ENCODE data around the gene PRDM11. TPM values are rescaled to one million over a fixed set of nuclear protein-coding genes. Genes with fewer than 3 reads are reported as not detected.

PRDM11 gene
- total and polyA plus RNA-seq, 10 of the 15 experiments (the other 5 are each of a cell fraction or from before 2014, with no cell fraction given) = 0.03 to 2.4 (median 0.53) TPM

GRCh38 chr11:45204761-45205160, 58.3 kb downstream of the PRDM11 start:
- no peak overlapping the region for H3K9ac ChIP-seq (ENCODE audit: control insufficient read depth, insufficient read depth, low read length)
- no peaks in the 10 kb centered on the region for H3K9me3 ChIP-seq (replicated peaks; ENCODE audit: control insufficient read depth, insufficient read depth, low read length)
- intact Hi-C loops (cut with micrococcal nuclease; ENCODE audit: unreplicated experiment) (no loop called here), in situ Hi-C loops (cut with MboI) (no loop called here)
- no peaks in the 10 kb centered on the region; a peak in 1 of 4 replicates for H3K36me3 ChIP-seq (ENCODE audit: control insufficient read depth in 2 of 2, insufficient read depth in 2 of 2, low read length in 1 of 2)
- H3K27me3 ChIP-seq (replicated peaks in 1 of 2; ENCODE audit: control insufficient read depth in 2 of 2, insufficient read depth in 2 of 2, low read length in 1 of 2) = no peaks in the 10 kb centered on the region
- TF ChIP-seq CEBPZ (IDR thresholded peaks at IDR 0.05; ENCODE audit: low read depth, low read length) (no peak), ZNF384 (IDR thresholded peaks at IDR 0.05; ENCODE audit: borderline replicate concordance, low read depth, low read length) (no peak), FOS (IDR thresholded peaks at IDR 0.05; ENCODE audit: borderline replicate concordance, extremely low read depth, insufficient read length) (no peak), BHLHE40 (IDR thresholded peaks at IDR 0.05; ENCODE audit: borderline replicate concordance in 1 of 2, low read depth in 2 of 2, low read length in 1 of 2) (no peak), CEBPB (IDR thresholded peaks at IDR 0.05; ENCODE audit: borderline replicate concordance in 1 of 2, low read depth in 2 of 2, low read length in 2 of 2) (no peak), E4F1 (IDR thresholded peaks at IDR 0.05; ENCODE audit: borderline replicate concordance, partially characterized antibody) (no peak), MEF2A (IDR thresholded peaks at IDR 0.05; ENCODE audit: insufficient read depth, low read depth, low read length) (no peak)
- no TSS peak for BruUV-seq (replicated peaks)
- no peak overlapping the region for H2AFZ ChIP-seq (ENCODE audit: control insufficient read depth, low read depth, low read length)
- ChIA-PET RAD21 (ENCODE audit: unreplicated experiment) (no interaction called here), CTCF (no interaction called here), POLR2A (no interaction called here), SMC1A (ENCODE audit: uncharacterized antibody, unreplicated experiment) (no interaction called here)
- ATAC-seq = no peak
- H3K4me2 ChIP-seq (ENCODE audit: control insufficient read depth, insufficient read depth) = no peak overlapping the region
- WGBS (ENCODE audit: insufficient coverage, insufficient replicate concordance, low lambda C conversion rate, missing lambda C conversion rate) = 47% methylated on average over 8 of the region's 8 CpGs
- no peaks in the 10 kb centered on the region for H3K4me1 ChIP-seq (ENCODE audit: control insufficient read depth, insufficient read depth, low read length)
- no peaks in the 10 kb centered on the region for H4K20me1 ChIP-seq (ENCODE audit: control insufficient read depth, insufficient read depth)
- H3K79me2 ChIP-seq (ENCODE audit: control insufficient read depth, insufficient read depth, low read length) = no peaks in the 10 kb centered on the region
- no peak for DNase-seq (ENCODE audit: low read depth, low spot score)
- no peak overlapping the region for H3K27ac ChIP-seq (ENCODE audit: control insufficient read depth, insufficient read depth)
- FAIRE-seq = no peak
- no peak overlapping the region for H3K4me3 ChIP-seq
